HuH-7.5 (cell line): Measurements from ENCODE around the gene CHCHD6.

Experiments
- DNase-seq: peaks from one replicate; pipeline ENCODE4 v3.0.0; 2011; ENCODE audit warnings: low spot score

CHCHD6 gene

DNA sequence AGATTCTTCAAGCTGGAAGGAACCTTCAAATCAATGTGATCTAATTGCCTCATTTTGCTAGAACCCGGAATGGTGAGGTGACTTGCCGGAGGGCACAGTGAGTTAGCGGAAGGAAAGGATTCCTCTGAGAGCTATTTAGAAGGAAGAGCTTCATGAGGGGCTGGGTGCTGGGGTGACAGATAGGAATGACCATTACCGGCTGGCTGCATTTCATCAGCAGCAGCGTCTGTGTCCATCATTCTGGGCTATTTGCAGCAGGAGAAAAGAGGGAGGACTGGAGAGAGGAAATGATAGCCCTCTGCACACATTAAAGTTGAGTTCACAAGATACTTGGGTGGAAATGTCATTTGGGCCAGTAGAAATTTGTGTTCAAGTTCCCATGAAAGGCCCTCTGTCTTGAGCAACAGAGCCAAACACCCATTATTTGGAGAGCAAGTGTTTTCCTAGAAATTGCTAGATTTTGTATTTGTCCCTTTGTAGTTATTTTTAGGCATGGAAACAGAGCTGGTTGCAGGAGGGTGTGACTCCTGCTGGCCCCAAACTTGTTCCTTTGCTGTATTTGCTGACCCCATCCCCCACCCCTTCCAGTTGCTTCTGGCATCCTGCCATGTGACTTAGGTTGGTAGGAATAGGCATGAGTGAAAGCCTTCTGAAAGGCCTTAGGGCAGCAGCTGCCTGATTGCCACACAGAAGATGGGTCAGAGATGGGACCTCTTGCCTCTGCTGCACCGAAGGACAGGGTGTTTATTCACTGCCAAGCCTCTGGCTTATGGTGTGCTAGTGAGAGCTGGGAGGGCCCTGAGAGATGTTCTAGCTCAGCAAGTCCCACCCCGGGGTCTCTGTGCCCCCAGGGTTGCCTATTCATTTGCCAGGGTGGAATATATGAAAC, 191.4 kb downstream of the CHCHD6 start:
- peak; percentile 53 for DNase-seq

GRCh38 chr3:126896067-126896441, 192.0 kb downstream of the CHCHD6 start:
- DNase-seq, result no peak

DNA sequence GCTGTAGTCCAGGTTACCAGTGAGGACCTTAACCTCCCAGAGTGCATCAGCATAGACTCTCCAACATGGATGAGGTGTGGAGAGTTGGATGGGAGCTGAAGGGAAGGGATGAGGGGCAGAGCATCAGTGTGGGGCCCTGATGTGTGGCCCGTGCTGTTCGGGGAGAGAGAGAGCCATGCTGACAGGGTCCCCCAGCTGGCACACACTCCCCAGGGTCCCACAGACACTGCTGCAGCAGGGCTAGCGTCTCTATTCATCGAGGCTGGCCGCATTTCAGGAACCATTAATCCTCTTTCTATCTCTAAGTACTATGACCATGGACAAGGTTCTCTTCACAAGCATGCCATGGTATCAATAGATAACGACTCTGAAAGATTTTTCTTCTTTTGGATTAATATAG, 192.9 kb downstream of the CHCHD6 start:
- DNase-seq, result no peak

GRCh38 chr3:126897943-126898342, 193.9 kb downstream of the CHCHD6 start:
- DNase-seq, result no peak

DNA sequence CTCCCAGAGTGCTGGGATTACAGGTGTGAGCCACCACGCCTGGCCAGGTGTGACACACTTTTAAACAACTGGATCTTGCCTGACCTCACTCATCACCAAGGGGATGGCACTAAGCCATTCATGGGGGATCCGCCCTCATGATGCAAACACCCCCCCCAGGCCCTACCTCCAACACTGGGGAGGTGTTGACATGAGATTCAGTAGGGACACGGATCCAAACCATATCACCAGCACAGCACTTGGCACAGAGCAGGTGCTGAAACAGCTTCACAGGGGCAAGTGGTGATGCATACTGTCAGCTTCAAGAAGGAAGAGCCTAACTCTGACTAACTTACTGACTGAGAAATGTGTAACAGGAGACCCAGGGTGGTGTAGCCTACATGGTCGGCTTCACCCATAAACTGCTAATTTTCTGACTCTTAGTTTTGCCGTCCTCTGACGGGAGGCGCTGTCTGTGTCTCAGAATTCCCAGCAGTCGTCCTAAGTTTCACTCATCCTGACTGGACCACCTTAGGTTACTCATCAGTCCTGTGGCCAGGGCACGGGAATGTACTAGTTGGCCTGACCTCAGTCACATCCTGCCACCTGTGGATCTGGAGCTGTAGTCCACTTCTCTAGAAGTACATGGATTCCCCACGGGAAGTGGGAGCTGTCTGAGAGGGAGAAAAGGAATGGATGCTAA, 197.0 kb downstream of the CHCHD6 start:
- no peak for DNase-seq

DNA sequence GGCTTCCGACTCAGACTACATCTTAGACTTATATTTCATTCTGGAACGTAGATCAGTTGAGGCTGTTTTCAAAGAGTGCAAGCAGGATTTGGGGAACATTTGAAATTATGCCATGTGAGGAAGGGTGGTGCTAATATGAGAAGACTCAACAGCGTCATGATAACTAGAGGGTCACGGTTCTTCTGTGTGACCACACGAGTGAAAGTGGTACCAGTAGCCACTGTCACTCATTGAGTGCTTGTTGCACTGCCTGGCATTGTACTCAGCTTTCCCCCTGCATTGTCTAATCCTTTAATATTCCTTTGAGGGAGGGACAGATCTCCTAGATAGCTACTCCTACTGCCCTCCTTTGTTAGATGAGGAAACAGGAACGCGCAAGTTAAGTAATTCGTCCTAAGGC, 197.6 kb downstream of the CHCHD6 start:
- DNase-seq, result no peak

- no peak for DNase-seq
Observed at GRCh38 chr3:126903521-126903920, 199.5 kb downstream of the CHCHD6 start.

- DNase-seq, result no peak
Observed at GRCh38 chr3:126907557-126907956, 203.5 kb downstream of the CHCHD6 start.

GRCh38 chr3:126908752-126909275, 204.8 kb downstream of the CHCHD6 start:
- no peak for DNase-seq

- no peak for DNase-seq
Observed at GRCh38 chr3:126910231-126910630, 206.2 kb downstream of the CHCHD6 start.

DNA sequence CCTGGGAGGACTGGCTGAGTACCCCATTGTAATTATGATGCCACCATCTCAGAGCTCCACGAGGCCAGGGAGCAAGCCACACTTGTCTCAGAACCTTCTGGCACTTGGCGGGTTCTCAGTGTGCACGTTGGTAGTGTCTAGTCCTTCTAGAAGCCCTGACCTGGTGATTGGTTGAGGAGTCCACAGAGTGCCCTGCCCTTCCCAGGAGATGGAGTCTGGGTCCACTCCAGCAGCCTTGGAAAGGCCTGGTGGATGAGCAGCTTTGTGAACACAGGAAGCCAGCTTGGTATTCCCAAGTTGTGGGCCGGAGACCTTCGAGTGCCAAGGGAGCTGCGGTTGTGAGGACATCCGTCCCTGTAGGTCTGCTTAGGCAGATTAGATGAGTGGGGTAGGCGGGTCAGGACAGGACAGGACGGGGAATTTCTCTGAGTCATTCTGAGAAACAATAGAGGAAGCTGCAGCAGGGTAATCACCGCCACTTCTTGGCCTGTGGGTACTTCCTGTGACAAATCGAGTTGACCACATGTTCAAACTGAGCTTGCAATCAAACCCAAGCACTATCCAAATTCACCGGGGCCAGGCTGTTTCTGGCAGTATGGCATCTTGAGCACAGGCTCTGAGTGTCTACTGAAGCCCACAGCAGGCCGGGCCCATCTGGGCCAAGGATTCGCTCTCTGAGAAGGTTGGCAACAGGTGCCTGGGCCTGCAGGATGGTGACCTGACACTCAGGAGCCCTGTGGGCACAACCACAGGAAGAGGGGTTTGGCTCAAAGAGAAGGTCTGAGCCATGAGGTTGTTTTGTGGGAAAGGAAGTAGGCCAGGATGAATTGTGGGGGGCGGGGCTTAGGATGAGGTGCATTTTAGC, 207.4 kb downstream of the CHCHD6 start:
- DNase-seq, result no peak

DNA sequence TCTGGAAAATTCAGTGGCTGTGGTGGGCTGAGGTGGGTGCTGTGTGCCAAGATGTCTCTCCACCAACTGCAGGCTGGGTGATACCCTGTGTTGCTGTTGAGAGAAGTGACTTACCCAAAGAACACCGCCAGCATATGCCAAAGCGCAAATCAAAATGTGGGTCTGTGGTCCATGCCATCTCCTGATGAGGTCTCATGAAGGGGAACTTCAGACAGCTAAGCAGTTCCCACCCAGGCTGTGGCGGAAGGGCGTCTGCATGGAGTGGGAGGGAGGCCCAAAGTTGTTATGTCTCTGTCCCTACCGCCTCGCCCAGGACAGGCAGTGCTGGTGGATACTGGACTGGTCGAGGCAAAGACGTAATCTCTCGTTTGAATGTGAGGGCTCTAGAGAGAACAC, 208.0 kb downstream of the CHCHD6 start:
- no peak for DNase-seq

- no peak for DNase-seq
Observed at GRCh38 chr3:126912491-126913195, 208.6 kb downstream of the CHCHD6 start.

GRCh38 chr3:126913524-126913923, 209.5 kb downstream of the CHCHD6 start:
- DNase-seq, result no peak

DNA sequence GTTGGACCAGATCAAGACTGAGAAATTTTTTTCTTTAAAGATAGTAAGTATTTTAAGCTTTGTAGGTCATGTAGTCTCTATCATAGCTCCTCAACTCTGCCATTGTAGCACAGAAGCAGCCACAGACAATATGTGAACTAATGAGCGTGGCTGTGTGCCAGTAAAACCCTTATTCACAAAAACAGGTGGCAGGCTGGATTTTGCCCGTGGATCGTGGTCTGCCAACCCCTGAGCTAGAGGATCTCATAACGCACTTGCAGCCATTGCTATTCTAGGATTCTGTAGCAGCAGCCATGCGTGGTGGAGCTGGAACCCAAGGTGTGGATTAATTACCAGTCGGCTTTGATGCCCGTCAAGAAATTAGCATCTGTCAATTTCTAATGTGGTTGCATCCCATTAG, 210.2 kb downstream of the CHCHD6 start:
- DNase-seq, result no peak

DNA sequence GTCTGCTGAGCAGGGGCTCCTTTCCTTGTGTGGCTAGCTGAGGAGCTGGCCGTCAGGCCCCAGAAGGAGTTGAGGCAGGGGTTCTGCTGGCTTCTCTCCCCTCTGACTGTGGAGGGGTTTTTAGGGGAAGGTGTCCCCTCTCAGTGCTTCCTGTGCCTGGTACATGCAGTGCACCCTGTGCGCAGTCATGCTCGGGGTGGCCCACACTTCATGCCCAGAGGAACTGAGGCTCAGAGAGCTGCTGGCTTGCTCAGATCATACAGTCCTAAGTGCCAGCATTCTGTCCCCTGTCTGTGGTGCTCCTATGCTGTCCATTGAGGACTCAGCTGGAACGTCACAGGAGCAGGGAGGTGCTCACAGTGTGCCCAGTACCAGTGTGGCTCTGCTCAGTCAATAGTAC, 211.0 kb downstream of the CHCHD6 start:
- no peak for DNase-seq

- no peak for DNase-seq
Observed at GRCh38 chr3:126916546-126916945, 212.5 kb downstream of the CHCHD6 start.

GRCh38 chr3:126917232-126917804, 213.3 kb downstream of the CHCHD6 start:
- DNase-seq, result no peak

- DNase-seq, result no peak
Observed at GRCh38 chr3:126918355-126918821, 214.3 kb downstream of the CHCHD6 start.

- DNase-seq, result no peak
Observed at GRCh38 chr3:126921085-126921824, 217.2 kb downstream of the CHCHD6 start.
